ENCODE data around the gene GIMD1. TPM values are rescaled to one million over a fixed set of nuclear protein-coding genes. Genes with fewer than 3 reads are reported as not detected.

The GIMD1 gene
- total RNA-seq, 1 experiment from 2014 or later: not detected

DNA sequence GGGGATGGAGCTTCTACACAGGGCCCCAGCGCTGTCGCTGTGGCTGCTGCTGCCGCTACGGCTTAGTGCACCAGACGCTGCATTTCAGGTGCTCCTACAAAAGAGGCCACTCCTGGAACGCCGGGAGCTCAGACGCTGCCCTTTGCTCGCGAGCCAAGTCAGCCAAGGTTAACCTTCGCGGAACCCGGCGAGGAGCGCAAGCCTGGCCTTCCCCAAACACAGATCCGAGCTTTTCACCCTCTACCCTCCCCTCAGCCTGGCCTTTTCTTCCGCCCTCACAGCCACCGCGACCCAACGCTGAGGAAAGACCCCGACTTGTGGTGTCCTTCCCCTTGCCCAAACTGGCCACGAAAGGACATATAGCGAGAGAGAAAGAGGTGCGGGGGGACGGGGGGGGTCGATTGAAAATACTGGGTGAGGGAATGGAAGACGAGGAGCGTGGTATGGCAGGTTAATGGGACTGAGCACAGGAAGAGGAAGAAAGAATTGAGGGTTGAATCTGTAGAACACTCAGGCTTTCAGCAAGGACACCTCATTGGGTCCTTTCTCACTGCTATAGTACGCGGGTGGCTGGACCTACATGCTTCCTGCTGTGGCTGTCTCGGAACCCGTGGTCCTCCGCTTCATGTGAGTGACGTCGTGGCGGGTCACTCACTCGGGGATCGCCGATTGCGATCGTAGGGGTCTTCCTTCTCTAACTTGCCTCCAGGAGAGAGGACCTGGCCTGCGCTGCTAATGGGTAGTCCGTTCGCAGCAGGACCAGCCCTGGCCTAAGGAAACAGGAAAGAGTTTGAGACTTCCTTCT, 52.4 kb downstream of the GIMD1 start, which contains the start of the genes AIMP1 and TBCK:
TSS of gene AIMP1 (plus strand) at position 583 of the 805 bp plus-strand sequence. CDS start 8,460 bp downstream, outside the sequence.
TSS of gene TBCK (minus strand) at position 242 of the 805 bp plus-strand sequence. CDS start 7,249 bp downstream, outside the sequence.
- peak; percentile 67 for DNase-seq (ENCODE audit: low read depth, low spot score)
- in situ Hi-C loops (cut with HindIII; ENCODE audit: low pct_unique_long_range_greater_than_20kb, low sequenced_read_pairs) (no loop called here), intact Hi-C loops (cut with micrococcal nuclease; ENCODE audit: unreplicated experiment) (no loop called here)
- no peaks in the 10 kb centered on the region for H3K9me3 ChIP-seq (ENCODE audit: control insufficient read depth, insufficient read depth, low read depth, low read length)
- BruUV-seq (replicated peaks): no TSS peak
- peaks cover 13% of the 10 kb centered on the region; the same call in 1 of the 2 replicates for H3K36me3 ChIP-seq (ENCODE audit: control insufficient read depth, insufficient read depth, low read length)
- H3K27me3 ChIP-seq (ENCODE audit: control insufficient read depth, insufficient read depth, low read length): no peaks in the 10 kb centered on the region
- H3K4me3 ChIP-seq (ENCODE audit: low read depth in 2 of 2, low read length in 2 of 2): peak within 1 kb of the TSS; percentile 89 to 97
- peak; percentile 97 for ATAC-seq
- ChIA-PET POLR2A (interaction anchor here (0.7 kb wide), 3 partner anchors 29 to 1823 kb away, joined by 3 to 7 read pairs (median 4); no protein-coding TSS in a partner anchor), CTCF (no interaction called here)
- H3K4me1 ChIP-seq (ENCODE audit: control insufficient read depth, insufficient read depth, low read length): peaks cover 3% of the 10 kb centered on the region; the same call in 1 of the 2 replicates
- TF ChIP-seq, protein P1, sequence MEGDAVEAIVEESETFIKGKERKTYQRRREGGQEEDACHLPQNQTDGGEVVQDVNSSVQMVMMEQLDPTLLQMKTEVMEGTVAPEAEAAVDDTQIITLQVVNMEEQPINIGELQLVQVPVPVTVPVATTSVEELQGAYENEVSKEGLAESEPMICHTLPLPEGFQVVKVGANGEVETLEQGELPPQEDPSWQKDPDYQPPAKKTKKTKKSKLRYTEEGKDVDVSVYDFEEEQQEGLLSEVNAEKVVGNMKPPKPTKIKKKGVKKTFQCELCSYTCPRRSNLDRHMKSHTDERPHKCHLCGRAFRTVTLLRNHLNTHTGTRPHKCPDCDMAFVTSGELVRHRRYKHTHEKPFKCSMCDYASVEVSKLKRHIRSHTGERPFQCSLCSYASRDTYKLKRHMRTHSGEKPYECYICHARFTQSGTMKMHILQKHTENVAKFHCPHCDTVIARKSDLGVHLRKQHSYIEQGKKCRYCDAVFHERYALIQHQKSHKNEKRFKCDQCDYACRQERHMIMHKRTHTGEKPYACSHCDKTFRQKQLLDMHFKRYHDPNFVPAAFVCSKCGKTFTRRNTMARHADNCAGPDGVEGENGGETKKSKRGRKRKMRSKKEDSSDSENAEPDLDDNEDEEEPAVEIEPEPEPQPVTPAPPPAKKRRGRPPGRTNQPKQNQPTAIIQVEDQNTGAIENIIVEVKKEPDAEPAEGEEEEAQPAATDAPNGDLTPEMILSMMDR (IDR thresholded peaks at IDR 0.05): no peak
- TF ChIP-seq, protein P2, sequence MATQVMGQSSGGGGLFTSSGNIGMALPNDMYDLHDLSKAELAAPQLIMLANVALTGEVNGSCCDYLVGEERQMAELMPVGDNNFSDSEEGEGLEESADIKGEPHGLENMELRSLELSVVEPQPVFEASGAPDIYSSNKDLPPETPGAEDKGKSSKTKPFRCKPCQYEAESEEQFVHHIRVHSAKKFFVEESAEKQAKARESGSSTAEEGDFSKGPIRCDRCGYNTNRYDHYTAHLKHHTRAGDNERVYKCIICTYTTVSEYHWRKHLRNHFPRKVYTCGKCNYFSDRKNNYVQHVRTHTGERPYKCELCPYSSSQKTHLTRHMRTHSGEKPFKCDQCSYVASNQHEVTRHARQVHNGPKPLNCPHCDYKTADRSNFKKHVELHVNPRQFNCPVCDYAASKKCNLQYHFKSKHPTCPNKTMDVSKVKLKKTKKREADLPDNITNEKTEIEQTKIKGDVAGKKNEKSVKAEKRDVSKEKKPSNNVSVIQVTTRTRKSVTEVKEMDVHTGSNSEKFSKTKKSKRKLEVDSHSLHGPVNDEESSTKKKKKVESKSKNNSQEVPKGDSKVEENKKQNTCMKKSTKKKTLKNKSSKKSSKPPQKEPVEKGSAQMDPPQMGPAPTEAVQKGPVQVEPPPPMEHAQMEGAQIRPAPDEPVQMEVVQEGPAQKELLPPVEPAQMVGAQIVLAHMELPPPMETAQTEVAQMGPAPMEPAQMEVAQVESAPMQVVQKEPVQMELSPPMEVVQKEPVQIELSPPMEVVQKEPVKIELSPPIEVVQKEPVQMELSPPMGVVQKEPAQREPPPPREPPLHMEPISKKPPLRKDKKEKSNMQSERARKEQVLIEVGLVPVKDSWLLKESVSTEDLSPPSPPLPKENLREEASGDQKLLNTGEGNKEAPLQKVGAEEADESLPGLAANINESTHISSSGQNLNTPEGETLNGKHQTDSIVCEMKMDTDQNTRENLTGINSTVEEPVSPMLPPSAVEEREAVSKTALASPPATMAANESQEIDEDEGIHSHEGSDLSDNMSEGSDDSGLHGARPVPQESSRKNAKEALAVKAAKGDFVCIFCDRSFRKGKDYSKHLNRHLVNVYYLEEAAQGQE (IDR thresholded peaks at IDR 0.05; ENCODE audit: insufficient read depth in 1 of 2, low read depth in 2 of 2, low read length in 1 of 2): peak in 1 of 2 experiments; percentile 50; a peak in 1 of 4 replicates
- TF ChIP-seq POLR2AphosphoS5 (IDR thresholded peaks at IDR 0.05; ENCODE audit: low read depth, low read length): peak; percentile 57; the same call in 1 of the 2 replicates
- H3K27ac ChIP-seq (ENCODE audit: low read length): peak within 1 kb of the TSS; percentile 96

DNA sequence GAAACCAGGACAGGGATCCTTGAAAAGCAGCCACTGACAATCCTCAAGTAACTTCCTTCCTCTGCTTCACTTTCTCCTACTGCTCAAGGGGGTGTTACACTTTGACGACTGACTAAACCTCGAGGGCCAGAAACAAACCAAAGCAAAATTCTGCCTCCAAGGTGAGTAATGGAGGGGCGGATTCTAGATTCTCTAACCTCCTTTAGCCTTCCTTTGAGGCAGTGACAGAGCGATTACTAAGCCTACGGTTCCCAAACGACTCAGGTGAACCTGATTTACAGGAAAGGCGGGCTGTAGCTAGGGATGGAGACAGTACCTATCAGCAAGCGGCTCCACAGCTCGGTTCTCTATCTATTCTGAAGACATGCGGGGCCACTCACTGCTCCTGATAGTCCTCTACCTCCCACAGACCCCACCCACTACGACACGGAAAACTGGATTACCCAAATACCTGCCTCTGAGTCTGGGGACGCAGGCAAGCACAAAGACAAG, 53.1 kb downstream of the GIMD1 start:
- peaks cover 3% of the 10 kb centered on the region; the same call in 1 of the 2 replicates for H3K4me1 ChIP-seq (ENCODE audit: control insufficient read depth, insufficient read depth, low read length)
- CTCF ChIA-PET: no interaction called here
- no peak for DNase-seq (ENCODE audit: low read depth, low spot score)
- in situ Hi-C loops (cut with HindIII; ENCODE audit: low pct_unique_long_range_greater_than_20kb, low sequenced_read_pairs): no loop called here
- intact Hi-C loops (cut with micrococcal nuclease; ENCODE audit: unreplicated experiment): no loop called here
- TF ChIP-seq, protein P2 (IDR thresholded peaks at IDR 0.05; ENCODE audit: insufficient read depth in 1 of 2, low read depth in 2 of 2, low read length in 1 of 2): no peak
- TF ChIP-seq POLR2AphosphoS5 (IDR thresholded peaks at IDR 0.05; ENCODE audit: low read depth, low read length): no peak
- TF ChIP-seq, protein P1 (IDR thresholded peaks at IDR 0.05): no peak
- no peak for TF ChIP-seq SIN3A (IDR thresholded peaks at IDR 0.05; ENCODE audit: borderline replicate concordance, insufficient read depth, low read depth, low read length)
- TF ChIP-seq TCF7L2 (IDR thresholded peaks at IDR 0.05; ENCODE audit: low read depth, low read length): no peak
- H3K36me3 ChIP-seq (ENCODE audit: control insufficient read depth, insufficient read depth, low read length): peaks cover 13% of the 10 kb centered on the region; the same call in 1 of the 2 replicates
- peak; percentile 42 for ATAC-seq
- no peaks in the 10 kb centered on the region for H3K9me3 ChIP-seq (ENCODE audit: control insufficient read depth, insufficient read depth, low read depth, low read length)
- TSS peak; percentile 89 for BruUV-seq (replicated peaks)
- H3K4me3 ChIP-seq (ENCODE audit: low read depth in 2 of 2, low read length in 2 of 2): peak overlapping the region; percentile 89 to 97
- no peaks in the 10 kb centered on the region for H3K27me3 ChIP-seq (ENCODE audit: control insufficient read depth, insufficient read depth, low read length)
- H3K27ac ChIP-seq (ENCODE audit: low read length): peak overlapping the region; percentile 96
- POLR2A ChIA-PET: interaction anchor here (0.7 kb wide), 3 partner anchors 28 to 1822 kb away, joined by 3 to 7 read pairs (median 4); no protein-coding TSS in a partner anchor

All from Panc1 (cell line).